ENCODE data around the gene RNASE1. TPM values are rescaled to one million over a fixed set of nuclear protein-coding genes. Genes with fewer than 3 reads are reported as not detected.

The RNASE1 gene
- total RNA-seq, 1 donor from 2014 or later: not detected

DNA sequence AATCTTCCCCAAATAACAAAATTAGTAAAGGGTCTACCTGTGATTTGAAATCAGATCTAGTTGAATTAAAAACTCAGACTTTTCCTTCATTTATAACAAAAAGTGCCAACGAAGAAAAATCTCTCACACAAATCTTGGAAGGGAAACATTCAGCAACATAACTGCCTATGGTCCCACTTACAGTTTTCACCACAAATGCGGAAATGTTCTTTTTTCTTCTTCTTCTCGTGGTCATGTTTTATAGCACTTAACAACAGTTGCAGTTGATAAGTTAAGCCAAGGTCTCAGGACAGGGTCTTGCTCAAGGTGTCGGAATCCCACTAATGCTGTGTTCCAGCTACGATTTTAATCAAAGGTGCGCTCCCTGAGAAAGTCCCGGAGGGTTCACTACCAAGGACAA, 11.5 kb downstream of the RNASE1 start:
- Mint-ChIP-seq H3K9me3 (no peaks in the 10 kb centered on the region), H3K36me3 (ENCODE audit: low read depth) (peaks cover 7% of the 10 kb centered on the region), H3K4me3 (peak overlapping the region; percentile 33), H3K27ac (peak overlapping the region; percentile 27), H3K27me3 (no peaks in the 10 kb centered on the region), H3K4me1 (peaks cover 26% of the 10 kb centered on the region)
- intact Hi-C loops (cut with micrococcal nuclease): loop anchor here (1.0 kb wide), 1 partner anchor 9 kb away; no protein-coding TSS in a partner anchor
- no peak for TF ChIP-seq CTCF (IDR thresholded peaks at IDR 0.05)
- CTCF ChIA-PET: no interaction called here
- DNase-seq (no peak), ATAC-seq (ENCODE audit: low read depth) (no peak)
- POLR2A ChIA-PET: no interaction called here

- DNase-seq: no peak
- Mint-ChIP-seq H3K27ac (peak overlapping the region; percentile 27), H3K4me1 (peaks cover 28% of the 10 kb centered on the region), H3K36me3 (ENCODE audit: low read depth) (peaks cover 11% of the 10 kb centered on the region), H3K9me3 (peaks cover 2% of the 10 kb centered on the region), H3K27me3 (no peaks in the 10 kb centered on the region), H3K4me3 (no peak overlapping the region)
- TF ChIP-seq CTCF (IDR thresholded peaks at IDR 0.05): no peak
- POLR2A ChIA-PET: no interaction called here
- CTCF ChIA-PET: interaction anchor here (1.3 kb wide), 1 partner anchor 180 kb away, joined by 3 read pairs; no protein-coding TSS in a partner anchor
- intact Hi-C loops (cut with micrococcal nuclease): loop anchor here (1.0 kb wide), 1 partner anchor 8 kb away; no protein-coding TSS in a partner anchor
- ATAC-seq (ENCODE audit: low read depth): no peak
These were observed 12.1 kb downstream of the RNASE1 start for GRCh38 chr14:20790464-20791116.

DNA sequence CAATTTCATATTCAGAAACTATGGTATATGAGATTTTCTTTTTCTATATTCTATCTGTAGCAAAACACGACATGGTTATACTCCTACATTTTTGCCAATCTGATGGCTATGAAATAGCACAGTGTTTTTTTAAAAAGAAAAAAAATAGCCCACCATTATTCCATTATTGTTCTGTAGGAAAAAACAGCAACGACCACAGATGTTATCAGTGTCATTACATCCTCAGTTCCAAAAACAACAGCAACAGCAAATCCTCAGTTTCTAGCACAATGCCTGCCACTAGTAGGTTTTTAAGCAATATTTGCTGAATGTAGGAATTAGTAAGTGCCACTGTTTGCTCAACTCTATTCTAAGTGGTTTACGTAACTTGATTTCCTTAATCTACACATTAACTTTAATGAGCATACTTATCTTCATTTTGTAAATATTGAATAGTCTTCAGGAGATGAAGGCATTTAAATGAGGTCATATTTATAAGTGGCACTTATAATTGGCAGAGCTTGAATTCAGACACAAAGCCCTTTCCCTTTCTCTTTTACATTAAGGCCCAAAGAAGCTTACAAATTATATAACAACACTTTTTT, 13.3 kb downstream of the RNASE1 start:
- no peak for TF ChIP-seq CTCF (IDR thresholded peaks at IDR 0.05)
- ATAC-seq (ENCODE audit: low read depth): no peak
- Mint-ChIP-seq H3K9me3 (peaks cover 4% of the 10 kb centered on the region), H3K27ac (no peak overlapping the region), H3K36me3 (ENCODE audit: low read depth) (peaks cover 22% of the 10 kb centered on the region), H3K4me3 (no peak overlapping the region), H3K27me3 (no peaks in the 10 kb centered on the region), H3K4me1 (peaks cover 39% of the 10 kb centered on the region)
- no peak for DNase-seq
- ChIA-PET CTCF (interaction anchor here (1.3 to 1.5 kb wide), 2 partner anchors 68 to 181 kb away, joined by 3 read pairs; no protein-coding TSS in a partner anchor), POLR2A (no interaction called here)
- intact Hi-C loops (cut with micrococcal nuclease): loop anchor here (10.0 kb wide), 1 partner anchor 315 kb away; the partner anchor contains the start of gene TMEM253

- ChIA-PET POLR2A (interaction anchor here (1.0 kb wide), 1 partner anchor 72 kb away, joined by 3 read pairs; no protein-coding TSS in a partner anchor), CTCF (no interaction called here)
- intact Hi-C loops (cut with micrococcal nuclease): loop anchor here (10.0 kb wide), 1 partner anchor 318 kb away; the partner anchor contains the start of gene TMEM253
- H3K9me3 Mint-ChIP-seq: peaks cover 4% of the 10 kb centered on the region
- DNase-seq (no peak), ATAC-seq (ENCODE audit: low read depth) (no peak)
- H3K4me1 Mint-ChIP-seq: peaks cover 60% of the 10 kb centered on the region
- peak overlapping the region; percentile 46 for H3K27ac Mint-ChIP-seq
- H3K4me3 Mint-ChIP-seq: no peak overlapping the region
- TF ChIP-seq CTCF (IDR thresholded peaks at IDR 0.05): no peak
- H3K36me3 Mint-ChIP-seq (ENCODE audit: low read depth): peaks cover 29% of the 10 kb centered on the region
- no peaks in the 10 kb centered on the region for H3K27me3 Mint-ChIP-seq
These were observed 15.6 kb downstream of the RNASE1 start for GRCh38 chr14:20787025-20787424.

Measured in activated B cell treated with CpG ODN at 0.5 μM for 24 hours (primary cell).